Measurements from ENCODE around the gene AP2M1.
"Not testable (repeated sequence)": the region's sequence is repeated elsewhere in the genome, so short reads cannot be mapped to it uniquely, and the experiment has no call there.

AP2M1 gene

DNA sequence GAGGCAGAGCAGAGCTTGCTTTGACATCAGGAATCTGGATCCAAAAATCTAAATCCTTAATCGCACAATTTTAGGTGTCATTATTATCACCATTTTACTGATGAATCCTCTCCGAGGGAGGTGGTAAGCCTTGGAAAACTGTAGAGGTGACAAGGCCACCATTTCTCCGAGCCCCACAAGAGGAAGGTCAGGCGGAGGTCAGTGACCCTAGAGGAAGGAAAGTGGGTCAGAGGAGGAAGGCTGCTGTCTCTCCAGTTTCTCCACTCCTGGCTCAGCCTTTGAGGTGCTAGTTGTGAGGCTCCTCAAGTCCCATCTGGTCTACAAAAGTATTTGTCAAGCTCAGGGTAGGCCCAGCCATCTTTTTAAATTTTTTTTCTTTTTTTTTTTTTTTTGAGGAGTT lies 16.3 kb upstream of the AP2M1 start:
- DNase-seq, result no peak

DNA sequence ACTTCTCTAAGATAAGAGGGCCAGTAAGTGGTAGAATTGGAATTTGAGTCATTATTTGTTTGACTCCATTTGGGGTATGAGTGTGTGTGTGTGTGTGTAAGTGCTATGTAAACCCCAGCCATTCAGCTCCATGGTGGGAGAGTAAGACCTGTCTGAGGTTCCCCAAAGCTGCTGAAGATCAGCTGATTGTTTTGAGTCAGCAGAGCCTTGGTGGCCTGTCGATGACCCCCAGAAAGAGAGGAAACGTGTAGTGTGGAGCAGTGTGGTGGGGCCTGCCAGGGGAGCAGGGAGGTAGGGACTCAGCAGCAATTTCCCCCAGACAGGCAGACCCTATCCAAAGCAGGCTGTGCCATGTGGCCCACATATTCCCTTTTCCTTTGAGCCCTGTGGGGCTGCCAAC lies 14.2 kb upstream of the AP2M1 start:
- DNase-seq, result no peak

DNA sequence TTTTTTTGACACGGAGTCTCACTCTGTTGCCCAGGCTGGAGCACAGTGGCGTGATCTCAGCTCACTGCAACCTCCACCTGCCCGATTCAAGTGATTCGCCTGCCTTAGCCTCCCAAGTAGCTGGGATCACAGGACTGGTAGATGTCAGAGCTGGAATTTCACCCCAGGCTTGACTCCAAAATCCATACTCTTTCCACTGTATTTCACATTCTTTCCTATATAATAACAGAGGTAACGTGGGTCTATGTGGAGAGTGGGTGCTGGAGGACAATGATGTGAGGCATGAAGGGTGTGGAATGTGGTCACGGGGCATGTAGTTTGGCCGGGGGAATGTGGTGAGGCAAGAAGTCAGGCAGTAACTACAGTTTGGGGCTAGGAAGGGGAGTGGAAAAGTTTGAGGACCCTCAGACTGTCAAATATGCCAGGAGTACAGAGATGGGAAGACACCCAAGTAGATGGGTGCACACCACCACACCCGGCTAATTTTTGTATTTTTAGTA lies 12.0 kb upstream of the AP2M1 start:
- DNase-seq, result not testable (repeated sequence)

DNA sequence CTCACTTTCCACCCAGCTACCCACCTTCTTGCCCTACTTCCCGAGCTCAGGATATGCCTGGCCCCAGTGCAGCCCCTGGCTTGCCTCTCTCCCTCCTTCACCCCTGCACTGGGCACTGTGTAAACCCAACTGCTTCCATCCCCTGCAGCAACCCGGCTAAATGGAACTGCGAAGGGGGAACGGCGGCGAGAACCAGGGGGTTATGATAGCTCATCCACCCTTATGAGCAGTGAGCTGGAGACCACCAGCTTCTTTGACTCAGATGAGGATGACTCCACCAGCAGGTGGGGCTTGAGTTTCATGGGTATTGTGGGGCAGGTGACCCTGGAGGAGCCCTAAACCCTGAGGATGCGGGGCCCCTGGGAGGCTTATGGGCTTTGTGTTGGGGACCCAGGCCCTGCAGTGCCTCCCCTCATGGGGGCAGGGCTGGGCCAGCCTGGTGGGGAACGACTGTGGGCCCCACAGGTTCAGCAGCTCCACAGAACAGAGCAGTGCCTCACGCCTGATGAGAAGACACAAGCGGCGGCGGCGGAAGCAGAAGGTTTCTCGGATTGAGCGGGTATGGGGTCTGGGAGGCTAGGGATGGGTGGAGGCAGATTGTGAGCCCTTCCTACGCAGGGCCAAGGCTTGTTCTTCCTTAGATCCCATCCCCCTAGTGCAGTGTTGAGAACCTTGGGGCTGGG lies 9.9 kb upstream of the AP2M1 start:
- no peak for DNase-seq

DNA sequence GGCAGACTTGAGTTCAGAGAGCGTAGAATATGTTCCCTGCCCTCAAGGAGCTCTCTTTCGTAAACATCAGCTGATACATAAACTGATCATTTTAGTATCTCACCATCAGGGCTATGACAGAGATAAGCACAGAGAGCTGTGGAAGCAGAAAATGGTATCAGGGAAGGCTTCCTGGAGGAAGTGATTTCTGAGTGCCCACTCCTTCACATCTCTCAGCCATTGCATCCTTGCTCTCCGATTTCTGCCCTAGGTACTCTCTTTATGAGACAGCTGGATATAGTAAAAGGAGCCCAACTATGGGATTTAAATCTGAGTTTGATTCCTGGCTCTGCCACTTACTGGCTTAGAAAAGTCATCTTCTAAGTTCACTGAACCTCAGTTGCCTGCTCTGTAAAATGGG lies 9.1 kb upstream of the AP2M1 start:
- no peak for DNase-seq

DNA sequence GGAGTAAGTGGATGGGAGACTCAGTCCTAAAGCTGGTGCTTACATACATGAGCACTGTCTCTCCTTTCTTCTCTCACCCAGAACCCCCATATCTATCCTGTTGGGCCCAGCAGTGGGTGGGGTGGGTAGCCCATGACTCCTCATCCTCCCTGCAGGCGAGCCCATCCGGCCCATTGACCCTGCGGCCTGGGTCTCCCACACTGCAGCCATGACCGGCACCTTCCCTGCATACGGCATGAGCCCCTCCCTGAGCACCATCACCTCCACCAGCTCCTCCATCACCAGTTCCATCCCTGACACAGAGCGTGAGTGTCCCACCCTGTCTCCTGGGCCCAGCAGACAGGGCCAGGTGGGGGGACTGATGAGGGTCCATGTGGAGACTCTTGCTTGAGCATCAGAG lies 8.0 kb upstream of the AP2M1 start:
- no peak for DNase-seq

DNA sequence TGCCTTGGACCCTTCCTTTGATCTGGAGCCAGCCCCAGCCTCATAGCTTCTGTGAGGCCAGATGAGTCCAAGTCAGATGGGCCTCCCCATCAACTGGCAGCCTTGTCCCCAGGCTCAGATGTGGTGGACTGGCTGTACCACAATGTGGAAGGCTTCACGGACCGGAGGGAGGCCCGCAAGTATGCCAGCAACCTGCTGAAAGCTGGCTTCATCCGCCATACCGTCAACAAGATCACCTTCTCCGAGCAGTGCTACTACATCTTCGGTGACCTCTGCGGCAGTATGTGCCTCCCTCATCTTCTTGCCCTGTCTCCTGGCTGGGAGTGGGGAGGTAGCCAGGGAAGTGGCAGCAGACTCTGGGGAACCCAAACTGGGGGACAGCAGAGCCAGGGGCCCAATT lies 6.9 kb upstream of the AP2M1 start:
- DNase-seq, result no peak

DNA sequence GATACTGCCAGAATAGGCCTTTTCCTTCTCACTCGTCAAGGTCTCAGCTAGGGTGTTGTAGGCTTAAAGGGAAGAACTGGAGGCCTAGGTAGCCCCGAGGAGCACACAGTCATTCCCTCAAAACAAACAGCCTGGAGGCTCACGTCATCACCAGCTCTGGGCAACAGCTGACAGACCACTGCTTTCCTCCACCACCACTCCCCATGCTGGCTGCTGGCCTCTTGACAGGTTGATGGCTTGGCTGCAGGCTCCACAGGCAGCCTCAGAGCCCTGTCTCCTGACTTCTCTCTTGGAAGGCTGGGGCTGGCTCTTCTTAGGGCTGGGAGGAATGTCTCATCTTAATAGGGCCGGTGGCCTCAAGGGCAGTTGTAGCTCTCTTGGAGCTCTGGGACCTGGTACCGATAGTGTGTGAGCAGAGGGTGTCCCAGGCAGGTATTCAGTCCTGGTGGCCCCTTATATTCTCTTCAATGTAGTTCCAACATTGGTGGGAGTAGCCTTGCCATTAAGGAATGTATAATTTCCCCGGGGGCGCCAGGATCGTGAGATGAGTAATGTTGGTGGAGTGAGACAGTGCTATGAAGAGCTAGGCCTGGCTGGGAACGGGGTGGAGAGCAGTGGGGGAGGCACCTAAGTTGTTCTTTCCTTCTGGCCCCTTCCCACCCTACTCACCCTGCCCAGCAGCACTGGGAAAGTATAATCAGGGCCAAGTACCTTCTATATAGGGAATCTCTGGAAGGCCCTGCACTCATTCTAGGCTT lies 6.1 kb upstream of the AP2M1 start:
- no peak for DNase-seq

DNA sequence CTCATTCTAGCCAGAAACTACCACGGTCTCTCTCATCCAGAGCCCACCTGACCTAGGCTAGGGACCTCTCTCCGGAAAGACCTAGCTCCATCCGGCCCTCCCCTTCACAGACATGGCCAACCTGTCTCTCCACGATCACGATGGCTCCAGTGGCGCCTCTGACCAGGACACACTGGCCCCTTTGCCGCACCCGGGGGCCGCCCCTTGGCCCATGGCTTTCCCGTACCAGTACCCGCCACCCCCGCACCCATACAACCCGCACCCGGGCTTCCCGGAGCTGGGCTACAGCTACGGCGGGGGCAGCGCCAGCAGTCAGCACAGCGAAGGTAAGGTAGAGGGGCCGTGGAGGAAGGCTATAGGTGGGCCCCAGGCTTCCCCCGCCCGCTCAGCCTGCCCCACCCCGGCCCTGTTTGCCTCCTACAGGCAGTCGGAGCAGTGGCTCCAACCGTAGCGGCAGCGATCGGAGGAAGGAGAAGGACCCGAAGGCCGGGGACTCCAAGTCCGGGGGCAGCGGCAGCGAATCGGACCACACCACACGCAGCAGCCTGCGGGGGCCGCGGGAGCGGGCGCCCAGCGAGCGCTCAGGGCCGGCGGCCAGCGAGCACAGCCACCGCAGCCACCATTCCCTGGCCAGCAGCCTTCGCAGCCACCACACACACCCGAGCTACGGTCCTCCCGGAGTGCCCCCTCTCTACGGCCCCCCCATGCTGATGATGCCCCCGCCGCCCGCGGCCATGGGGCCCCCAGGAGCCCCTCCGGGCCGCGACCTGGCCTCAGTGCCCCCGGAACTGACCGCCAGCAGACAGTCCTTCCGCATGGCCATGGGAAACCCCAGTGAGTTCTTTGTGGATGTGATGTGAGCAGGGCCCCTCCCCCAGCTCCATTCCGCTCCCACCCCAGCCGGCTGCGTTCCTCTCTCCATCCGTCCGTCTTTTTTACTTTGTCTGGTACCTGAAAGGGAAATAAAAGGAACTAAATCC lies 4.5 kb upstream of the AP2M1 start:
- no peak for DNase-seq

DNA sequence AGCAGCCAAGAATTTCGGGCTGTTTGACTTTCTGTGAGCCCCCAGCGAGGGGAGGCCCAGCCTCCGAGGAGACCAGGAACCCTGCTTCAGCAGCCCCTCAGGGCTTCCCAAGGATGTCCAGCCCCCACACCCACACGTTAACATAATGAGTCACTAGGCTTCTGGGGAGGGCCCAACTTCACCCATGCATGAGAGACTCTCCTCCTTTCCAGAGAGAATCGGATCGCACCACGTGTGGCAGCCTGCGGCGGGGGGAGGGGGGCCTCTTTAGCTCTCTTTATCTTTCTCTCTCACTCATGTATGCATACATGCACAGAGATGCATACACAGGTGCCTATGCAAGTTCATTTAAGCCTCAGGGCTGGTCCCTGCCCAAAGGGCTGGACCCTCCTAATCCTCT lies 3.1 kb upstream of the AP2M1 start:
- peak; percentile 10 for DNase-seq

DNA sequence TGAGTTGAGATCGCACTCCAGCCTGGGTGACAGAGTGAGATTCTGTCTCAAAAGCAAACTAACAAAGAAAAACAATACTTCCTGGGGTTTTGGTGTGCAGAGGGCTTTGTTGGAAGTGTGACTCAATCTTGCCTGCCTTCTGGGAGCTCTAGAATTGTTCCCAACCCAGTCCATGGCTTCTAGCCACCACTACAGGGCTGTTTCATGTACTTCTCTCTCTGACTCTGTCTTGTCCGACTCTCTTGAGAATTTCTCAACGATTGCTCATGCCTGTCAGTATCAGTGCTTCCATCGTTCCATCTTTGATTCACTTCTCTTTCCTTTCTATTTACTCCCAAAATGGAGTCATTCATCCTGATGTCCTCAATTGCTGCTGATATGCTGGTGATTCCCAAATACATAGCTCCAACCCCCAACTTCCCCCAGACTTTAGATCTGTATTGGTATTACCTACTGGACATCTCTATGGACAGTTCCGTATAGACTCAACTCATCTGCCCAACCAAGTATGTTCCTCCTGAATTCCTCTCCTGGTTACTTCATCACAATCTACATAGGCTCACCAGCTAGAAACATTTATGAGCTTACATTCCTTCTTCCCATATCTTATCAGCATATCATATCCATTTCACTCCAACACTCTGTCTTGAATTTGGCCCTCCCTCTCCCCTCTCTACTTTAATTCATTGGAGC lies 1.8 kb upstream of the AP2M1 start:
- no peak for DNase-seq

DNA sequence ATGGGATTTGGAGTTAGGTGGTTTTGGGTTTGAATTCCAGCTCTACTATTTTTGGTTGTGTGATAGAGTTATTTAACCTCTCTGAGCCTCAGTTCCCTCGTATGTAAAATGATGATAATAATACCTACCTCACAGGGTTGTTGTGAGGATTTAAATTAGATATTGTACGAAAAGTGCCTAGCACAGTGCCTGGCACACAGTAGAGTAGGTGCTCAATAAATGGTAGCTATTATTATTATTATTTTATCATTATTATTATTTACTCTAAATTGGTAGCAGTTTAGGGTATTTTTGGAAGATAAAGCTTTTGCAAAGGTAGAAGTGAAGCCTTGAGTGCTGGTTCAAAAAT lies 1.3 kb upstream of the AP2M1 start:
- no peak for DNase-seq

DNA sequence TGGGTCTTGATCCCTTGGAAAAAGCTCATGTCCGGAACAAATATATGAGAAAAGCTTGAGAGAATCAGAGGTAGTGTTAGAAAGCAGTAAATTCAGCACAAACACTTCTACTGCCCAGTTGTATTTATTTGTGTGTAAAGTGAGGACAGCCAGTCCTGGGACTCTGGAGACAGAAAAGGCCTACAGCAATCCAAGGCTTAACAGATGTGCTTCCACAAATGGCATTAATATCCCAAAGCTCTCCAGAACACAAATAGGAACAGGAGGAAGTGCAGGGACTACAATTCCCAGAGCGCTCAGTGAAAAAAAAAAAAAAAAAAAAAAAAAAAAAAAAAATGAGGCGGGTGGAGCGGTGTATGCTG lies 390 bp upstream of the AP2M1 start:
- no peak for DNase-seq

DNA sequence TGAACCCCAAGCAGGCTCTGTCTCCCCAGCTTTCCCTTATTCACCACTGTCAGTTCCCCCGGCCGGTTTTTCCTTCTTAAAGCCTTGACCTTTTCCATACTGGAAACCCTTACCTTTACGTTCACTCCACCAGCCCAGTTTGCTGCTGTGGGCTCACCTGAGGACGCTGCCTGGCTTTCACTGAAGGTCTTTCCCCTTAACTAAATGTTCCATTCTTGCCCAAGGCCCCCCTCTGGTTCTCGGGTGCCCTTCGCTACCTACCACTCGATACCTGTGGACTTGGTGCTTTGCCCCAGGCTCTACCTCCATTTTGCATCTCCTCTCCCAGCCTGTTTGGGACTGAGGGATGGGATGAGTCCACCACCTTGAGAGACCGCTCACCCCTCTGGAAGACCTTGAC lies 851 bp downstream of the AP2M1 start:
- no peak for DNase-seq

DNA sequence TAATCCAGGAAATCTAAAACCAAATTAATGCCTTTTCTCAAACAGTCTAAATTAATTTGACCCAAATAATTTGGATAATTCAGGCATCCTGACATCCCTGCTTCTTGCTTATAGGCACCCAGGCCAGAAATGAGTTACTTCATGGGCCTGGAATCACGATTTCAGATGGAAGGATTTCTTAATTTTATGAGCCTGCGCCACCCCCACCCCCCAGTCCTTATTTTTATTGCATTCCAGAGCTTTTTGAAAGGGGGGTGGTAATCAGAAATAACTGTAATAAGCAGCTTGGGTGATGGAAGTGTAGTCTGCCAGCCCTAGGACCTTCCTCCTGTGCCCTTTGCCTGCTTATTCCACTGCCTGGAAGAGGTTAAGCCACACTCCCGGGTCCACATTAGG lies 1.3 kb downstream of the AP2M1 start:
- DNase-seq, result no peak

DNA sequence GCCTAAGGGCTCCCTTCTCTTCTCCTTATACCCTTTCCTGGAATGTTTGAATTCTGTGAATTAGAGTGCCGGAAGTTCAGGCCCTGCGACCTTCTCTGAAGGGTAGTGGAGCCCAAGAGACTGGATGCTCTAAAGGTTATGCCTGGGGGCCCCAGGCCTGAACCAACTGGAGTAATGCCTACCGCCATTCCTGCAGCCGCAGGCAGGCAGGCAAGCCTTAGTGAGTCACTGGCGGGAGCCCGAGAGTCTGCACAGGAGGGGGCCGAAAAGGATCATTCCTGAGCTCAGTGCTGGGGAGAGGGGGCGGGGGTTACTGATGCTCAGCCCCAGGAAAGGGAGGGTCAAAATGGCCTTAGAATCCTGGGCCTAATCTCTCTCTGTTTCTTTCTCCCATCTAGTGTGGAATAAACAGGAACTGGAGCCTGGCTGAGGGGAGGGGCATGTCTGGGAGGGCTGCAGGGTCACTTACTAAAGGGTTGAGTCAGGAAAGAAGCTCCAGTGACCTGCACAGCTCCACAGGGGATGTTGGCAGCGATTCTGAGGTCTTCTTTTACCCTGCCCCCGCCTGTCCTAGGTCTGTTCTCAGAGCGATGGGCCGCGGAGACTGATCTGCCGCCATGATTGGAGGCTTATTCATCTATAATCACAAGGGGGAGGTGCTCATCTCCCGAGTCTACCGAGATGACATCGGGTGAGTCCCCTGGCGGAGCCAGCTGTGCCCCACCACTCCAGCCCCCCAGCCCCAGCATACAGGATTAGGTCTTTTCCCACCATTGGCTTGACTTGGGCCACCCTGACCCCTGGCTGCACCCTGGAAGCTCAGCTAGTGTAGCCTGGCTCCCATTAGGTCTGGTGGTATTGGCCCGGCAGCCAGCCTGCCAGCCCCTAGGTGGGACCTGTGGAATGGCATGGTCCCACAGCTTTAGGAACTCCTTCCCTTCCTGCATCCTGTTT lies 2.0 kb downstream of the AP2M1 start:
- DNase-seq, result peak; percentile 8

DNA sequence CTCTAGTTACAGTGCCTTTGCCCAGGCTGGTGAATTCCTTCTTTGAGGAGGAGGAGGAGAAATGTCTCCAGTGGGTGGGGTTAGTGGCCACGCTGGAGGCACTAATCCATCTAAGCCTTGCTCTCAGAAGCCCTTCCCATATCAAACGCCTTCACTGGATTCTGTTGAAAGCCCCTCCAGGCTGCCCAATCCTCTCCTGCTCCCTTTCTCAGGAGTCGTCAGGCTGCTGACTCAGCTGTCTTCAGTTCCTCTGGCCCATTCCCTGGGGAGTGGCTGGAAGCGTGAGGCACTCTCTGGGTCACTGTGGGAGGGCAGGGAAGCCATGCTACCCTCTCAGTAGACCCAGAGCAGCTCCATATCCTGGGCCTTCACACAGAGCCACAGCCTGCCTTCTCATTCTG lies 2.7 kb downstream of the AP2M1 start:
- no peak for DNase-seq

DNA sequence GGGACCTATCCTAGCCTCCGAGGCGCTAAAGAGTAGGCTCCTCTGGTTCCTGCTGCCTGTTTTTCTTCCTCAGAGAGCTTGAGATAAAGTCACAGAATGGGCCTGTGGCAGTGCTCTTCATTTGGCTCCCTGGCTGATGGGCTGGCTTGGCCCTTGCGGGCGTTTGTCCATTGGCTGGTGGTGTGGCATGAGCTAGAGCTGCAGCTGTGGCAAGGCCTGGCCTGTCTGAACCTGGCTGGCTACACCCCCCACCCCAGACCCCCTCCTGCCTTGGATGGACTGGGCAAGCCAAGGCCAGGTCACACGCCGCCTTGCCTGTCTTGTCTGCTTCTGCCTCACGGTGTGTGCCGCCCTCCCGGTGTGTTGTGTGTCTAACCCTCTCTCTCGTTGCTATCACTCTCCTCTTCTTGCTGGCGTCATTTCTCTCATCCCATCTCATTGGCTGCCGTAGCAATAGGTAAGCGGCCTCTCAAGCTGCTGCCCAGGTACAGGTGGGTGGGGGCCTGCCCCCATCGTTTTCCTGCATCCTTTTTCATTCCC lies 3.2 kb downstream of the AP2M1 start:
- DNase-seq, result no peak

DNA sequence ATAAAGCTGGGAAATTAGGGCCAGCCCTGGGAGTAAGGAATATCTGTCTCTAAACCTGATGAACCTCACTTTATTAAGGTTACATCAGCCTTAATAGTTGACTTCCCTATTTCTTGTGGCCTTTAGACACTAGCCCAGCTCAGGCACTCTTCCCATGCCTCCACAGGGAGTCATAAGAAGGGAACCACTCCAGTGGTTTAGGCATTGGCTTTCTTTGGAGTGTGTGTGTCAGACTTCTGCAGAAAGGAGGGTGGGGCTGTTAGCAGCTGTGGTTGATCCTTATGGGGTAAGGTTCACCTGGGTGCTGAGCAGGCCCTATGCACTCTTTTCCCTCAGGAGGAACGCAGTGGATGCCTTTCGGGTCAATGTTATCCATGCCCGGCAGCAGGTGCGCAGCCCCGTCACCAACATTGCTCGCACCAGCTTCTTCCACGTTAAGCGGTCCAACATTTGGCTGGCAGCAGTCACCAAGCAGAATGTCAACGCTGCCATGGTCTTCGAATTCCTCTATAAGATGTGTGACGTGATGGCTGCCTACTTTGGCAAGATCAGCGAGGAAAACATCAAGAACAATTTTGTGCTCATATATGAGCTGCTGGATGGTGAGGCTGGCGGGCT lies 4.0 kb downstream of the AP2M1 start:
- DNase-seq, result no peak

DNA sequence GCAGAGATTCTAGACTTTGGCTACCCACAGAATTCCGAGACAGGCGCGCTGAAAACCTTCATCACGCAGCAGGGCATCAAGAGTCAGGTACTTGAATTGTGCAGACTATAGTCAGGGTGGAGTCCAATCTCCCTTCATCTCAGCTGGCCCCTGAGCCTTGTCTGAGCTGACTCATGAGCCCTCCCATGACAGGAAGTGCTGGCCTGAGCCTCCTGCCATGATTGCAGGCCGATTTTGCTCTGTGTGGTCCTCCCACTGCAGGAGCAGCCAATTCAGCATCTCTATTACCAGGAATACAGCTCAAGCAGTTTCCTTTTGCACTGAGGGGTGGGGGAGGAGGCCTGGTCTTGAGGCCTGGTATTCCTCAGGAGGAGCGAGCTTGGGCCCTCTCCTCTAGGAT lies 5.5 kb downstream of the AP2M1 start:
- no peak for DNase-seq

DNA sequence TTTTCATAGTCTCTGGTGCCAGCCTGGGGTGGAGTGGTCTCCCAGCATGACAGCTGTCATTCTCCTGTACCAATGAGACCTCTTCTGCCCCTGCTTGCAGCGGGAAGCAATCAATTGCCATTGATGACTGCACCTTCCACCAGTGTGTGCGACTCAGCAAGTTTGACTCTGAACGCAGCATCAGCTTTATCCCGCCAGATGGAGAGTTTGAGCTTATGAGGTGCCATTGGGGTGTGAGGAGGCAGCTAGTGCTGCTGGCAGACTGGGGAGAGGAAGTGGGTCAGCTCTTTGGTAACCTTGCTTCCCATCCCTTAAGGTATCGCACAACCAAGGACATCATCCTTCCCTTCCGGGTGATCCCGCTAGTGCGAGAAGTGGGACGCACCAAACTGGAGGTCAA lies 6.9 kb downstream of the AP2M1 start:
- no peak for DNase-seq
